NCI-H345 treated with DMSO at 0.1 percent for 48 hours (cell line): ENCODE results near the gene LTBP4.
"Not testable (repeated sequence)": the region's sequence is repeated elsewhere in the genome, so short reads cannot be mapped to it uniquely, and the experiment has no call there.

Source experiments
- DNase-seq: peaks from one replicate; lab custom pipeline; 2025; ENCODE audit not compliant: unreplicated experiment; lab: John Stamatoyannopoulos, UW

The LTBP4 gene

DNA sequence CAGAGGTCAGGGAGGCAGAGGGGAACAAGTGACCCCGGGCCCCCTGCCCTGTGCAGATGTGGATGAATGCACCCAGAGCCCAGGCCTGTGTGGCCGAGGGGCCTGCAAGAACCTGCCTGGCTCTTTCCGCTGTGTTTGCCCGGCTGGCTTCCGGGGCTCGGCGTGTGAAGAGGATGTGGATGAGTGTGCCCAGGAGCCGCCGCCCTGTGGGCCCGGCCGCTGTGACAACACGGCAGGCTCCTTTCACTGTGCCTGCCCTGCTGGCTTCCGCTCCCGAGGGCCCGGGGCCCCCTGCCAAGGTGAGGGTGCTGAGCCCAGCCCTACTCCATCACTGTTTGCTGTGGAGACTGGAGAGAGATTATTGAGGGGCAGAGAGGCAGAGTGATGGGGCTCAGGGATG lies 9.9 kb downstream of the LTBP4 start:
- DNase-seq = peak; percentile 44

DNA sequence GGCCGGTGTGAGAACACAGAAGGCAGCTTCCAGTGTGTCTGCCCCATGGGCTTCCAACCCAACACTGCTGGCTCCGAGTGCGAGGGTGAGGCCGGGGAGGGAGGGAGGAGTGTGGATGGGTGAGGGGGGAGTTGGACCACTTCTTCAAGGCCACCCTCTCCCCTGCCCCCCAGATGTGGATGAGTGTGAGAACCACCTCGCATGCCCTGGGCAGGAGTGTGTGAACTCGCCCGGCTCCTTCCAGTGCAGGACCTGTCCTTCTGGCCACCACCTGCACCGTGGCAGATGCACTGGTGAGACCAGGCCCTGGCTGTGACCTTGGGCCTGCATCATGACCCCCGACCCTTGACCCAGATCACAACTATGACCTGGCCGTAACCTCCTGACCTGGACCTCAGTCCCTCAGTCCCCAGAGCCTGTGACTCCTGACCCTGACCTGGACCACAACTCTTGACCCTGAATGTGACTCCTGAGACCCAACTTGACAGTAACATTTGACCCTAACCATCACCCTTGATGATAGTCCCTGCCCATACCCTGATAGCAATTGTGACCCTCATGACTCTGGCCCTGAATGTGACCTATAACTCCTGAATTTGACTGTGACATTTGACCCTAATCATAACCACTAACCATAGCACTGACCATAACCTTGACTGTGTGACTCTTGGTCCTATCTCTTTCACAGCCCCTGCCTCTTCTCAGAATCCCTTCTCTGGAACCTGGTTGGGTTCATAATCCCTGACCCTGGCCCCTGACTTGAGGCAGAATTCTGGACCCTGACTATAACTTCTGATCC lies 10.9 kb downstream of the LTBP4 start:
- no peak for DNase-seq

DNA sequence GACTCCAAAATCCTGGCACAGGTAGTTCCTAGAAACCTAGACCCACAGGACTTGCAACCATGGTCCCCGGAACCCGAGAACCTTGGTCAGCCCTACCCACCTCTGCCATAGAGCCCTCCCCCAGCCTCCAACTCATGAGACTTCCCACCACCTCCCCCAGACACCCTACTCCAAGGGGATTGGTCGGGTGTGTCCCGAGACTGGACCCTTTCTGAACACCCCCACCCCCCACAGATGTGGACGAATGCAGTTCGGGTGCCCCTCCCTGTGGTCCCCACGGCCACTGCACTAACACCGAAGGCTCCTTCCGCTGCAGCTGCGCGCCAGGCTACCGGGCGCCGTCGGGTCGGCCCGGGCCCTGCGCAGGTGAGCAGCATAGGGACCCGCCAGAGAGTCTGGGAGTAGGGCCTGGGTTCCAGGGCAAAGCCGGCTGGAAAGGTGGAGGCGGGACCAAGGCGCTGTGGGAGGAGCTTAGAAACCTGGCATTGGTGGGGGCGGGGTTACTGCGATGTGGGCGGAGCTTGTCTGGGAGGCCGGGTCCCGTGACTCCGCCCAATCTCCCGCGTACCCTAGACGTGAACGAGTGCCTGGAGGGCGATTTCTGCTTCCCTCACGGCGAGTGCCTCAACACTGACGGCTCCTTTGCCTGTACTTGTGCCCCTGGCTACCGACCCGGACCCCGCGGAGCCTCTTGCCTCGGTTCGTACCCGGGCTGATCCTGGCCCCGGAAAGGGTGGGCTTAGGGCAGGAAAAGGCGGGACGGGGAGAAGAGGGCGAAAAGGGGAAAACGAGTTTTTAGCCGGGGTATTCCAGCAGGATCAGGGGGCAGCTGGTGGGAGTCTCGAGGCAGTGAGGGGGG lies 11.9 kb downstream of the LTBP4 start:
- peak; percentile 91 for DNase-seq

DNA sequence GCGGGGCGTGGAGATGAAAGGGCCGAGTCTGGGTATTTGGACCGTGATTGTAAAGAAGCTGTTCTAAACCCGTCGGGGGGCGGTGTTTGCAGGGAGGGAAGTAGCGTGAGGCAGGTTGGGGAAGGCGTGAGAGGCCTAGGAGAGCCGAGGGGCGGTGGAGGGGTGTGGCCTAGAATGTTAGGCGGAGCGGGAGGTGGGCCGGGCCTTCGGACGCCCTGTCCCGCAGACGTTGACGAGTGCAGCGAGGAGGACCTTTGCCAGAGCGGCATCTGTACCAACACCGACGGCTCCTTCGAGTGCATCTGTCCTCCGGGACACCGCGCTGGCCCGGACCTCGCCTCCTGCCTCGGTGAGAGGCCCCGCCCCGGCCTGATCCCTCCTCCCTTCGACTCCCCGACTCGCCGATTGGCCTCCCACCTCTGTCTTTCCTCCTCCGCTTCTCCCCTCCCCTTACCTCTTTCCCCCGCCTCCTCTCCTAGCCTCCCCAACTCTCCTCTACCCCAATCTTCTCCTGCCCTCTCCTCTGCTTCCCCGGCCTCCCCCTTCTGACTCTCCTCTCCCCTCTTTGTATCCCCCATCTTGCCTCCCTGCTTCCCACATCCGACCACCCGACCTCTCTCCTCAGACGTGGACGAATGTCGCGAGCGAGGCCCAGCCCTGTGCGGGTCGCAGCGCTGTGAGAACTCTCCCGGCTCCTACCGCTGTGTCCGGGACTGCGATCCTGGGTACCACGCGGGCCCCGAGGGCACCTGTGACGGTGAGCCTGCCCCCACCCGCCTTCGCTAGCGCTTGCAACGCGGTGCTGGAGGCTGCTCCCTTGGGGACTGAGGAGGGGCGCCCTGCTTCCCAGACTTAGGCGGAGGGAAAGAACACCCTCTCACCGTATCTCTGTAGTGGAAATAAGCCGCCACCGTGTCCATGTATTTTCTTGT lies 12.8 kb downstream of the LTBP4 start:
- DNase-seq = peak; percentile 99

DNA sequence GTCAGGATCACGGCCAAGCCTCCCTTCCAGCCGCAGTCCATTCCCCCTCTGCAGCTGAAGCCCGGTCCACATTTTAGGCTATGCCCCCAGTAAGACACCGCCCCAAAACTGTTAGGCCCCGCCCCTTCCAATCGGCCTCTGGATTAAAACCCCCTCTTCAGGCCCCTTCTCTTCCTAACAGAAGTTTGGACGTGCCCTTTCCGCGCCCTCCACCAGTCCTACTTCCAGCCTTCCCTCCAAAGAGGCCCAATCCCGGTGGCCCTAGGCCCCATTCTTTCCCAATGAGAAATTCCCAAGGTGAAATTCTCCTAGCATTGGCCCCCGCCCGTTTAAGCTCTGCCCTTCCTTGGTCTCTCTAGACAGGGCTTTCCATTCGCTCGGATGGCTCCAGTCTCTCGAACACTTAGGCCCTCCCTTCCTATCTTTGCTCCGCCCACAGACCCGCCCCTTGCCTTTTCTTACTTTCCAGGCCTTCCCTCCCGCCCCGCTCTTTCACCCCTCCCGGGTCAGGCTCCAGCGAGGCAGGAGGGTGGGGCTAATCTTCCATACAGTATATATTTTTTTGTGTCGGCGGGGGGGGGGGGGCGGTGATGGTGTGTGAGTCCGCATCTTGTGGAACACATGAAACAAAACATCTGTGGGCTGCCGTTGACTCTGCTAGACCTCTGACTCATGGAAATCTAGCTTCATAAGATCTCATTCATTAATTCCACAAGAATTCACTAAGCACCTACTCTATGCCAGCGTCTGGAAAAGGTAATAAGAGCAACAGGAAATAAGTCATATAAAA lies 13.6 kb downstream of the LTBP4 start:
- DNase-seq = peak; percentile 93

DNA sequence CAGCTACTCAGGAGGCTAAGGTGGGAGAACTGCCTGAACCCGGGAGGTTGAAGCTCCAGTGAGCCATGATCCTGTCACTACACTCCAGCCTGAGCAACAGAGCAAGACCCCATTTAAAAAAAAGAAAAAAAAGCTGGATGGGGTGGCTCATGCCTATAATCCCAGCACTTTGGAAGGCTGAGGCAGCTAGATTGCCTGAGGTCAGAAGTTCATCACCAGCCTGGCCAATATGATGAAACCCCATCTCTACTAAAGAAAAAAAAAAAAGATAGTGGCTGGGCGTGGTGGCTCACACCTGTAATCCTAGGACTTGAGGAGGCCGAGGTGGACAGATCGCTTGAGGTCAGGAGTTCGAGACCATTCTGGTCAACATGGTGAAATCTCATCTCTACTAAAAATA lies 15.0 kb downstream of the LTBP4 start:
- DNase-seq = no peak

DNA sequence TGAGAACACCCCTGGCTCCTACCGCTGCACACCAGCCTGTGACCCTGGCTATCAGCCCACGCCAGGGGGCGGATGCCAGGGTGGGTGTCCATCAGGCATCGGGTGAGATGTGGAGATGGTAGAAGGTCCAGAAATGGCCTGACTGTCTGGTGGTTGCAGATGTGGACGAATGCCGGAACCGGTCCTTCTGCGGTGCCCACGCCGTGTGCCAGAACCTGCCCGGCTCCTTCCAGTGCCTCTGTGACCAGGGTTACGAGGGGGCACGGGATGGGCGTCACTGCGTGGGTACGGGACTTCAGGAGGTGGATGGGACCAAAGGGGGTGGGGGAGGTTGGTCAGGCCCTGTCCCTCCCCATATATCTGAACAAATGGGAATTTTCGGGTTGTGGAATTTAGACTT lies 15.8 kb downstream of the LTBP4 start:
- no peak for DNase-seq

DNA sequence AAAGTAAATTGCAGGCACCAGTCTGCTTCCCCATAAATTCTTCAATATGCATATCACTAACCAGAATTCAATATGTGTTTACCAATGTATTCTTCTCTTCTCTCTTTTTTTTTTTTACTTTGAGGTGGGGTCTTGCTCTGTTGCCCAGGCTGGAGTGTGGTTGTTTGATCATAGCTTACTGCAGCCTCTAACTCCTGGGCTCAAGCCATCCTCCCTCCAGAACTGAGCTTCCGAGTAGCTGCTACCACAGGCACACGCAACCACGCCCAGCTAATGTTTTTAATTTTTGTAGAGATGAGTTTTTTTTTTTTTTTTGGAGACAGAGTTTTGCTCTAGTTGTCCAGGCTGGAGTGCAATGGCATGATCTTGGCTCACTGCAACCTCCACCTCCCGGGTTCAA lies 16.8 kb downstream of the LTBP4 start:
- no peak for DNase-seq

DNA sequence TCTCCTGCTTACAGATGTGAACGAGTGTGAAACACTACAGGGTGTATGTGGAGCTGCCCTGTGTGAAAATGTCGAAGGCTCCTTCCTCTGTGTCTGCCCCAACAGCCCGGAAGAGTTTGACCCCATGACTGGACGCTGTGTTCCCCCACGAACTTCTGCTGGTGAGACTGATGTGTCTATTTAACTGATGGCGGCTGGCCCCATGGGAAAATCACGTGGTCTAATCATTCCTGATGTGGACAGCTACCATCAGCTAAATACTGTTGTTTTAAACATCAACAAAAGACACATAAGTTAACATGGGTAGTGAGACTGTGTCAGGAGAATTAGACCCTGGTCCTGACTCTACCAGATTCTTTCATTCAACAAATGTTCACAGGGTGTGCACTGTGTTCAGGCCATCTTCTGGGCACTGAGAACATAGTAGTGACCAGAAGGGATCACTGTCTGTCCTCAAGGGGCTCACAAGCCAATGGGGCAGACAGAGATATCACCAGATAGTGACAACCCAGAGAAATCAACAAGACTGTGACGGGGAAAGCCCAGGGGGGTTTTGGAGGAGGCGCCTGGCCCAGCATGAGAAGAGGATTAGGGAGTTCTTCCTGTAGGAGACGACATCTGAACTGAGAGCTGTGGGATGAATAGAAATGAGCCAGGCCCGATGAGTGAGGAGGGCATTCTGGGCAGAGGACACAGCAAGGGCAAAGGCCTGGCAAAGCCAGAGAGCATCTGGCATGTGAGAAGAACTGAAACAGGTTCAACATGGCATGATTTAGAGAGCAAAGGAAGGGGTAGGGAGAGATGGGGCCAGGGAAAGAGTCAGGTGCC lies 18.4 kb downstream of the LTBP4 start:
- DNase-seq = no peak

DNA sequence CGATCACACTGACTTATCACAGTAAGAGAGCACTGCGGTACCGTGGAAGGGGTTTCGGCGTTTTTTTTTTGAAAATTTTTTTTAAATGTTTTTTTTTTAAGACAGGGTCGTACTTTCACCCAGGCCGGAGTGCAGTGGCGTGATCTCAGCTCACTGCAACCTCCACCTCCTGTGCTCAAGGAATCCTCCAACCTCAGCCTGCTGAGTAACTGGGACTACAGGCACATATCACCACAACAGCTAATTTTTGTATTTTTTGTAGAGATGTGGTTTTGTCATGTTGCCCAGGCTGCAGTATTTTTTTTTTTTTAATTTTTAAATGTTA lies 19.0 kb downstream of the LTBP4 start:
- no peak for DNase-seq

DNA sequence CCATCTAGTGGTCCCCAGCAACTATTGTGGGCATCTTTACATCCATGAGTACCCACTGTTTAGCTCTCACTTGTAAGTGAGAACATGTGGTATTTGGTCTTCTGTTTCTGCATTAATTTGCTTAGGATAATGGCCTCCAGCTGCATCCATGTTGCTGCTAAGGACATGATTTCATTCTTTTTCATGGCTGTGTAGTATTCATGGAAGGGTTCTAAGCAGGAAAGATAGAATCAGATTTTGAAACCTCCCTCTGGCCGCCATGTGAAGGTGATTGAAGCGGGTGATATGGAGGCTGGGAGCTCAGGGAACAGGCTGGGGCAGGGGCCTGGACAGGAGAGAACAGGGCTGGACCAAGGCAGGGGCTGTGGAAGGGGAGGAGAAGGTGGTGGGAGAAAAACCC lies 20.1 kb downstream of the LTBP4 start:
- DNase-seq = no peak

DNA sequence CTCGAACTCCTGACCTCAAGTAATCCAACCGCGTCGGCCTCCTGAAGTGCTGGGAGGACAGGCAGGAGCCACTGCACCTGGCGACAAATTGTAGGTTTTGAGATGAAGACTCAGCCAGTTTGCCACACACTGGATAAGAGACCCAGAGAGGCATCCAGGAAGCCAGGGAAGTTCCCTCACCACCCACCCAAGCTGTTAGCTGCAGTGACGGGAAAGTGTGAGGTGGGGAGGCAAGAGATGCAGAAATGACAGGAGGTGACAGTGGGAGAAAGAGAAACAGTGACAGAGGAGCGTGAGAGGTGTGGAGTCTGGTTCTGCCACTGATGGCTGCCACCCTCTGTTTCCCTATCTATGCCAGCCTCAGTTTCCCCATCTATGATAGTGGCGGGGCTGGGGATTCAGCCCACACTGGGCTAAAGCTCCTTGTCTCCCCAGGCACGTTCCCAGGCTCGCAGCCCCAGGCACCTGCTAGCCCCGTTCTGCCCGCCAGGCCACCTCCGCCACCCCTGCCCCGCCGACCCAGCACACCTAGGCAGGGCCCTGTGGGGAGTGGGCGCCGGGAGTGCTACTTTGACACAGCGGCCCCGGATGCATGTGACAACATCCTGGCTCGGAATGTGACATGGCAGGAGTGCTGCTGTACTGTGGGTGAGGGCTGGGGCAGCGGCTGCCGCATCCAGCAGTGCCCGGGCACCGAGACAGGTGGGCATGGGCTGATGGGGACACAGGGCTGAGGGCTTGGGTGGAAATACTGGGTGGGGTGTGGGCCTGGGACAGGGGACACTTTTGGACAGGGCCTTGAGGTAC lies 21.0 kb downstream of the LTBP4 start:
- no peak for DNase-seq

DNA sequence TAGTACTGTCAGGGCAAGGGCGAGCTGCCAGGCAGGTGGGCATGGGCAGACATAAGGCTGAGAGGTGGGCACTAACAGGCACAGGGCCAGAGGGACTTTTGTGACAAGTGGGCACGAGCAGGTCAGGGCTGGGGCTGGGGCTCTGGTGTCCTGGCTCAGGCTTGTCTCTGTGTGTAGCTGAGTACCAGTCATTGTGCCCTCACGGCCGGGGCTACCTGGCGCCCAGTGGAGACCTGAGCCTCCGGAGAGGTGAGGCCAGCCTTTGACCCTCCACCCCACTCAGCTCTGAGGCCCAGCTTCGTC lies 21.6 kb downstream of the LTBP4 start:
- no peak for DNase-seq

DNA sequence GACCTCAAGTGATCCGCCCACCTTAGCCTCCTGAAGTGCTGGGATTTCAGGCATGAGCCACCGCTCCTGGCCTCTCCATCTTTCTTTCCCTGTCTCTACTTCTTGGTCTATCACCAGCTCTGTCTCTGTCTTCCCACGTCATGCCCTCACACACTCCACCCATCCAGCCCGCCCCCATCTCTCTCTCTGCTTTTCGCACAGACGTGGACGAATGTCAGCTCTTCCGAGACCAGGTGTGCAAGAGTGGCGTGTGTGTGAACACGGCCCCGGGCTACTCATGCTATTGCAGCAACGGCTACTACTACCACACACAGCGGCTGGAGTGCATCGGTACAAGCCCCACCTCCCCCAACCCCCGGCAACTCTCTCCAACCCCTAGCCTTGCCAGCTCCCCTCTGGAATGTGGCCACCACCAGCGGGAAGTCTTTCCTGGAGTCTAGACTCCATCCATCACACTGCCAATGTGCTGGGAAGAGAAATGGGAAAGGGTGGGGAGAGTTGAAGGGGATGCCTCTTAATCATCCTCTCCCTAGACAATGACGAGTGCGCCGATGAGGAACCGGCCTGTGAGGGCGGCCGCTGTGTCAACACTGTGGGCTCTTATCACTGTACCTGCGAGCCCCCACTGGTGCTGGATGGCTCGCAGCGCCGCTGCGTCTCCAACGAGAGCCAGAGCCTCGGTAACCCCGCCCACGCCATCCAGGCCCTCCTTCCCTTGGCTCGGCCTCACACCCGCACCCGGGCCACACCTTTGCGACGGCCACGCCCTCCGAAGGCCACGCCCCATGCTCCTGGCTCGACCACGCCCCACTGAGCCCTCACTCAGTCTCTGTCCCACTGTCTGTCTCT lies 22.5 kb downstream of the LTBP4 start:
- DNase-seq = peak; percentile 99

DNA sequence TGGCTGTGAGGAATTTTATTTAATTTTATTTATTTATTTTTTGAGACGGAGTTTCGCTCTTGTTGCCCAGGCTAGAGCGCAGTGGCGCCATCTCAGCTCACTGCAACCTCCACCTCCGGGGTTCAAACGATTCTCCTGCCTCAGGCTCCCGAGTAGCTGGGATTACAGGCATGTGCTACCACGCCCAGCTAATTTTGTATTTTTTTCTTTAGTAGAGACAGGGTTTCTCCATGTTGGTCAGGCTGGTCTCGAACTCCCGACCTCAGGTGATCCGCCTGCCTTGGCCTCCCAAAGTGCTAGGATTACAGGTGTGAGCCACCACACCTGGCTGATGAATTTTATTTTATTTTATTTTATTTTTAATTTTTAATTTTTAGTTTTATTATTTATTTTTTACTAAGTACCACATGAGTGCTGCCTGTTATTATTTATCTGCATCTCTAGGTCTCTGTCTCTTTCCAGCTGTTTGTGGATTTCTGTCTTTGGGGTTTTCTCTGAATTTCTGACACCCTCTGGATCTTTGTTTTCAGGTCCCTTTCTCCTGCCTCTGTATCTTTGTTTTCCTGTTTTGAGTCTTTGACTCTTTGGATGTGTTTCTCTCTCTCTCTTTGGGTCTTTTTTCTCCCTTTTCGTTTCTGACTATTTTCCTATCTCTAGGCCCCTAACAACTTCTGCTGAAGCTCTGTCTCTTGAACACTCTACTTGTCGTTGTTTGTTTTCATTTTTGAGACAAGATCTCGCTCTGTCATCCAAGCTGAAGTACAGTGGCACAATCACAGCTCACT lies 23.4 kb downstream of the LTBP4 start:
- not testable (repeated sequence) for DNase-seq

DNA sequence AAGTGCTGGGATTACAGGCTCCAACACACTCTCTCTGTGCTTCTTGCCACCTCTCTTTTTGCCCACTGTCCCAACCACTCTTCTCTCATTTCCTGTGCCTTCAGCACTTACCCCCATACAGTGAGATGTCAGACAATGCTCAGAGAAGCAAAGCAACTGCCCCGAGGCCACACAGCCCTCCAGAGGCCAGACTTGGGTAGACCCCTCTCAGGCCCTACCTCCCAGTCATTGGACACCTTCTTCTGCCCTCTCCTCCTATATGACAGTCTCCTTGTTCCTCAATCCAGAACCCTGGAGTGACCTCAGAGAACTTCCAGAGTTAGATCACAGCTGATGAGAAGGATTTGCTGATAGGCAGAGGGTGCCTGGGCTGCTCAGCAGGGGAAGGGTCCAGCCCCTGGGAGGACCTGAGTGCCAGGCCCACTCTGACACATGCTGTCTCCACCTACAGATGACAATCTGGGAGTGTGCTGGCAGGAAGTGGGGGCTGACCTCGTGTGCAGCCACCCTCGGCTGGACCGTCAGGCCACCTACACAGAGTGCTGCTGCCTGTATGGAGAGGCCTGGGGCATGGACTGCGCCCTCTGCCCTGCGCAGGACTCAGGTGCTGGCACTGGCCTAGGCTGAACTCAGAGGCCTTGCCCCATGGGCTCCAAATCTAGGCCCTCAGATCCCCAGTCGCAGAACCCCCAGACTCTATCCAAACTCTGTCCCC lies 24.4 kb downstream of the LTBP4 start:
- DNase-seq = no peak

DNA sequence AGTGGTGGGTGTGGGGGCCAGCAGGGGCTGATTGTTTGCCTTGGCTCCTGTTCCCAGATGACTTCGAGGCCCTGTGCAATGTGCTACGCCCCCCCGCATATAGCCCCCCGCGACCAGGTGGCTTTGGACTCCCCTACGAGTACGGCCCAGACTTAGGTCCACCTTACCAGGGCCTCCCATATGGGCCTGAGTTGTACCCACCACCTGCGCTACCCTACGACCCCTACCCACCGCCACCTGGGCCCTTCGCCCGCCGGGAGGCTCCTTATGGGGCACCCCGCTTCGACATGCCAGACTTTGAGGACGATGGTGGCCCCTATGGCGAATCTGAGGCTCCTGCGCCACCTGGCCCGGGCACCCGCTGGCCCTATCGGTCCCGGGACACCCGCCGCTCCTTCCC lies 25.7 kb downstream of the LTBP4 start:
- no peak for DNase-seq
